NCI-H69 (cell line): ENCODE measurements around the gene LYRM1.
A peak's percentile ranks its signal among the peaks of the same experiment; 100 is the strongest.
"Not testable (repeated sequence)": the region's sequence is repeated elsewhere in the genome, so short reads cannot be mapped to it uniquely, and the experiment has no call there.

ENCODE experiments used
- DNase-seq: peaks from one replicate; lab custom pipeline; 2025; lab: John Stamatoyannopoulos, UW

The LYRM1 gene, protein sequence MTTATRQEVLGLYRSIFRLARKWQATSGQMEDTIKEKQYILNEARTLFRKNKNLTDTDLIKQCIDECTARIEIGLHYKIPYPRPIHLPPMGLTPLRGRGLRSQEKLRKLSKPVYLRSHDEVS

GRCh38 chr16:20900299-20901067 is at the start of gene LYRM1, which contains the start of gene DCUN1D3:
LYRM1 (plus strand) TSS chr16:20900771; CDS start chr16:20915556, 14,785 bp downstream.
DCUN1D3 (minus strand) TSS chr16:20900358; CDS start chr16:20862538, 37,820 bp downstream.
- DNase-seq, result peak; percentile 99

DNA sequence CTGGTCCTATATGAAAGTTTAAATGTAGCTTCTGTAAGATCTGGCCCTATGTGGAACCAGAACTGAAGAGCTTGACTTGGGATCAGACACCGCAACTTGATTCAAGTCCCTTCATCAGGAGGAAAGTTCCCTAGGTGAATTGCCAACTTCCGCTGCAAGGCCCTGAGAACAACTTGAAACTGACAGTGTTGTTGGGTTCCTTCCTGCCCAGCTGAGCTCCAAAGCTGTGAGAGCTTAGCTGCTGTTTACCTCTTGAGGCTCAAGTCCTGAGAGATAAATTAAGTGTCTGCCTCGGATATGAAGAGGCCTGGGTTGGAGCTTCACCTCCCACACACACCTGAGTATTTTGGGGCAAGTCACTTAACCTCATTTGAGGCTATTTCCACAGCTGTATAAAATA is 49.6 kb upstream of the LYRM1 start:
- no peak for DNase-seq

DNA sequence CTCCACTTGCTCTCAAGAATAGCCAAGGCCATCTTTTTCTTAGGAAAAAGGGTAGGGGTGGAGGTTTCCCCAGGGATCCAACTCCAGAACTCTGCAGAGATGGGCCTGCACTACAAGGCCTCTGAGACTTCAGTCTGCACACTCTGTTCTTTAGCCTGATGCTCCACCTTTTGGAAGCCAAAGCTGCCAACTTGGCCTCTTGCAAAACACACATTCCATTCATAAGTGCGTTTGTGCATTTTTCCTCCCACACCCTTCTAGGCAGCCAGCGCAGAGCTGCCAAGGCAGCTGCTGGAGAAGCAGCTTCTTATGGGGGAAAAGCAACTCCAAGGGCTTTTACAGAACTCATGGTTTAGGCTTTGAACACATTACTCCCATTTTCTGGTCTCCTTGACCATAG is 49.0 kb upstream of the LYRM1 start:
- no peak for DNase-seq

DNA sequence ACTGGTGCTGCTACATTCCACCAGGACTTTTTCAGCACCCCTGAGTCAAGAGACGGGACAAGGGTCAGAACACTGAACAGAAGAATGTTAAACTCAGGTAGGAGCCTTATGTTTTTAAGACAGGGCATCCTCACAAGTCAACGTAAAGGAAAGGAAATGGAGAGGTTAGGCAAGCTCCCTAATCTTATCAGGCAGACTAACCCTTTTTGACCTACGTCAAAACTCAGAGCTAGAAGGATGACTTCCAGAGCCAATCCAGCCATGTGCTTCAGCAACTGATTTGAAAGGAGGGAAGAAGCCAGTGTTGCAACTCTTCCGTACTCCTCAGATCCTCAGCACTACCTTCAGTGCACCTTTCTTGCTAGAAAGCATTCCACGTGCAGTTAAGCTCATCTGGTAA is 47.4 kb upstream of the LYRM1 start:
- DNase-seq, result no peak

DNA sequence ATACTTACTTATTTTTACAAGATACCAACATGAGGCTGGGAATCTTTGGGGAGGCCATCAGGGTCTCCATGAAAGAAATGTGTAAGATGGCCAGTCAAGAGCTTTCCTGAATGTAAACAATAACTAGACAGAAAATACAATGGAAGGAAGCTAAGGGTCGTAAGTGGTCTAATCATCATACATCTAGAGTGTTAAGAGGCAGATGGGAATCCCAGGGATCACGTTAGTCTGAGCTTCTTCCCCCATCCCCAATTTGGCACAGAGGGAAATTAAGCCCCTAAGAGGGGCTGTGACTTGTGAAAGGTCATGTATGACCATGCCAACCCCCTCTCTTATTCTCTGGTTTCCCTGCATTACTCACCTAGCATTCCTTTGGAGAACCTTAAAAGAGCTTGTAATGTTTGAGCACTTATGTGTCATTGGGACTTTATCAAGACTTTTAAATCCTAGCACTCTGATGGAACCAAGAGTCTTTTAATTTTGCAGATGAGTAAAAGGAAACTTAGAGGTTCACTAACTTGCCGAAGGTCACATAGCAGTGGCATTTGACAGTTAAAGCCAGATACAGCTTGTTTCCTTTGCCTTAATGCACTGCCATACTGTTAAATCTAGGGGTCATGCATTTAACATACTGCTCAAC is 46.5 kb upstream of the LYRM1 start:
- DNase-seq, result no peak

DNA sequence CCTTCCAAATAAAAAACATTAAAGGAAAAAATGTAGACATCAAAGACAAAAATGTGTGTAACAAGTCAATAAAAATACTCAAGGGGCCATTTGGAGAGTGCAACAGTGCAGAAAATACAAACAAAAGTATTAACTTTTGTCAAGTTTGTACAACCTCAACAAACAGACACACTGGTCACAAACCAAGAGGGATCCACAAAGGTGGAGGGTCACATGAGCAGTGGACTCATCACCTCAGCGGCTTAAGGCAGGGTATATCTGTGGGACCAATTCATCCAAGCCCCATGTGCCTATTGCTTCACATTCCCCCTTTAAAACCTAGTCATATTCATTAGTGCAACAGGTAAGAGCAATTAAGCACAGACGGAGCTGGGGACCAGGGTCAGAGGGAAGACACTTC is 45.6 kb upstream of the LYRM1 start:
- no peak for DNase-seq

- DNase-seq, result no peak
Measured at GRCh38 chr16:20857281-20857680, 43.3 kb upstream of the LYRM1 start.

GRCh38 chr16:20859229-20859628 is 41.3 kb upstream of the LYRM1 start:
- no peak for DNase-seq

- DNase-seq, result no peak
Measured at GRCh38 chr16:20859699-20860098, 40.9 kb upstream of the LYRM1 start.

GRCh38 chr16:20860361-20860760 is 40.2 kb upstream of the LYRM1 start:
- DNase-seq, result no peak

DNA sequence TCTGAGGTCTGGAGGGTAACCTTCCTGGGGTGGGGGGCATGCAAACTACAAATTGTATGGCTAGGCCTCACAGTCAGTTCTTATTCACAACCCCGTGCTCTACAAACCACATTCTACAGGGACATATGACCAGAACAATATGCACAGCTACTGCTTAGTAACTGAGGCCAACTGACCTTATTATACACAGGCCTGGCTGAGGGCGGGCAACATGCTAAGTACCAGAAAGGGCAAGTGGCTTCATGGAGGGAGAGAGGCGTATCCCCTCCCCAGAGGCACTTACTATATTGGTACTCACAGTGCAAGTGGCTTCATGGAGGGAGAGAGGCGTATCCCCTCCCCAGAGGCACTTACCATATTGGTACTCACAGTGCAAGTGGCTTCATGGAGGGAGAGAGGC is 39.6 kb upstream of the LYRM1 start:
- not testable (repeated sequence) for DNase-seq

DNA sequence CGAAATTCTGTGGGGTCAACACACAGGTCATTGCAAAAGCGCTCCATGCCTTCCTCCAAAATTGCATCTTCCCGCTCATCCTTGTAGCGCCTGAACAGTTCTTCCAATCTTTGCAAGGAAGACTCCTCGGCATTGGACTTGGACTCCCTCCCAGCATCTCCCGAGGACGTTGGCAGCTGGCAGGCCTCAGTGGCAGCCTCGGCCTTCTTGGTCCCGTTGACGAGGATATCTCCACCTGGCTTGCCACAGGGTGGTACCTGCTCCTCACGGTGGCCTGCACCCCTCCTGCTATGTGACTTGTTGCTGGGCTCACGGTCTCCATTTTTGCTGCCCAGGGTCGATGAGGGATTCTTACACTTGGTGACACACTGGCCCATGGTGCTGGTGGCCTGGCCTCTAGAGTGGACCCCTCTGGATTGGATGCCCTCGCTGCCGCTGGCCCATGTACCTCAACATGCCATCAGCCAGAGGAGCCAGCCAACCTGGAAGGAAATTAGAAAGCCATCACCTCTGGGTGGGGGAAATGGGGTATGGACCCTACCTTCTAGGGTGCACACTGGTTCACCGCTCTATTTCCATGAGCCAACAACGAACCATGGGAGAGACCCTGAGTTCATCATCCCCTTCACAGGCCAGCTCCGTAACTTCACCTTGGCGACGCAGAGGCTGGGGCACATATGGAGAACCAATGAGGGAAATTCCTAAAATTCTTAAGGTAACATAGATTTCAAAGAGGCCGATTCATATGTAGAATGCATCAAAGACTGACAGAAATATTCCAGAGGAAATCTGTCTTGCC is 38.2 kb upstream of the LYRM1 start:
- DNase-seq, result no peak

DNA sequence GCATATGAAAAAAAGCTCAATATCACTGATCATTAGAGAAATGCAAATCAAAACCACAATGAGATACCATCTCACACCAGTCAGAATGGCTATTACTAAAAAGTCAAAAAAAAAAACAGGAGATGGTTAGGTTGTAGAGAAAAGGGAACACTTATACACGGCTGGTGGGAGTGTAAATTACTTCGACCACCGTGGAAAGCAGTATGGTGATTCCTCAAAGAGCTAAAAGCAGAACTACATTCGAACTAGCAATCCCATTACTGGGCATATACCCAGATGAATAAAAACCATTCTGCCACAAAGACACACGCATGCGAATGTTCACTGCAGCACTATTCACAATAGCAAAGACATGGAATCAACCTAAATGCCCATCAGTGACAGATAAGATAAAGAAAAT is 36.2 kb upstream of the LYRM1 start:
- DNase-seq, result not testable (repeated sequence)

DNA sequence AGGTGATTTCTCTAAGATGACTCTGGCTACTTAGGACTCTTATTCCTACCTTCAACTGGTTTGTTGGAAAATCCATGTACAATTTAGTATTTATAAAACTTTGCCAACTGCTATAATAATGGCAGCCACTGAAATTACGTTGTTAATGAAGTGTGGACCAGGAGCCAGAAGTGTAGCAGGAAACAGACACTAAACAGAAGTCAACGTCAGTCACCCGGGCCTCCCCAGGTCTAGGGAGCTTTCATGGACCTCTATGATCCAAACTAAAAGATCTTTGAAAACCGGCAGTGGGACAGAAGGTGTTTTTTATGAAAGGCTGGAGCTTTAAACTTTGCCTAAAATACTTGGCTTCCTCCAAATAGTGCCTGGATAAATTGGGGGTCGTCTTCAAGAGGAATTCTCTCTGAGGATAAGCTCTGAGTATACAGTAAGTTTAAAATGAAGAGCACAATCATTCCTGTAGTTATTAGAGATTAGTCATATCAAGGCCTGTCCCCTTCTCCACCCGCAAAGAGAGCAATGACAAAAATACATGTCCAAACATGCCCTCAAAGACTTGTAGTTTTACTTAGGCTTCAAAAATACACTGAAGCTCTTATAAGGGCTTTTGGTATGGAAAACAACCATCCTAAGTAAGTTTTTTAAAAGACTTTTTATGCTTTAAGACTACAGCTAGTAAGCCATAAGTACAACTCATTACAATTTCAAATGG is 35.0 kb upstream of the LYRM1 start:
- DNase-seq, result no peak

DNA sequence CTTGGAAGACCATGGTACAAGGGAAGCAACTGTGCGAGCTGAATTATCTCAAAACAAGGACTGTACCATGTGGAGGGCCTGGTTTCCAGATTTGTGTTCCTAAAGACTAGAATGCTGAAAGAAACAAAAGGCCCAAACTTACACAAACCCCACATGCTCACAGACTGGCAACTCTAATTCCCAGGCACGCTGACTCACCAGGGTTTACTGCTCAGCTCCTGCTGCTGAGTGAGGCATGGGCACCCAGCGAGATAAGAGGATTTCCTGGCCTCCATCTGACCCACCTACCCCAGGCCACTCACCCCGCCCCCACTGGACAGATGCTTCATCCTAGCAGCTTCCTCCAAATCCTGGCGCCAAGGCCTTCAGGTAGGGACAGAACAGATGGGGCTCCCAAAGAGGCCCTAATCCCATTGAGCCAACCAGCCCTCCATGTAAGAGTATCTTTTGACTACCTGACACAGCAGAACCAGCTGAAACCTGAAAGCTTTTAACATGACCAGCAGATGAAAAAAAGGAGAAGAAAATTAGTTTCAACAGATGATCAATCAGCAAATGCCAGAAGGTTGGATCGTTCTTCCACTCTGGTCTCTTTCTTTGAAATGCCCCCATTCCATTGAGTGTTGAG is 34.3 kb upstream of the LYRM1 start:
- no peak for DNase-seq

DNA sequence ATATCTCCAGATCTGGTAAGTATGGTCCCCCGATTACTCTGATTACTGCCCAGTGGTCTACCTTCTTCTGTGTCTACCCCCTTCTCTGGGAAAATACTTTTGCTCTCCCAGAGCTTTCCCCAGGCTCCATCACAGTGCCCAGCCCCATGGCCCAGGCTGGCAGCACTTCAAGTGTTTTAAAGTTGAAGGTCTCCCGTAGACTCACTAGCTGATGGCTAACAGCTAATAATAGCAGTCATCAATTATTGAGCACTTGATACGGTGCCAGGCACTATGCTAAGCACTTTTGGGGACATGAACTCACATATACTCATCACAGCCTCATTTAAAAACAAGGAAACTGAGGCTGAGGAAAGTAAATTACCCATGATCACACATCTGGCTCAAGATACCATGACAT is 33.8 kb upstream of the LYRM1 start:
- no peak for DNase-seq

DNA sequence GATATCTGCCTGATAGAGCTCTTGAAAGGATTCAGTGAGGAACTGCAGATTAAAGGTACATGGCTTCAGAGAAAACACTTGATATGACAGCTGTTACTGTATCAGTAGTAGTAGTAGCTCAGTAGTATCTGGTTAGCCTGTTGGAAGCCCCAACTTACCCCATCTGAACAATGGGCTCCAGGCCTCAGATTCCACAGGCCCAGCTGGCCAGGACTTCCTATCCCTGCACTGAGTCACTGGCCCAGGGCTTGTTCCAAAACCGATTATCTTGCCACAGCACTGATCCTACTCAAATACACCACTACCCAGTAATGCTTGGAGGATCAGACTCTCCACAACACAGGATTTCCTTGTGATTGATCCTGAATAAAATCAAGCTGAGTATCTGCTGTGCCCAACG is 33.0 kb upstream of the LYRM1 start:
- DNase-seq, result no peak

DNA sequence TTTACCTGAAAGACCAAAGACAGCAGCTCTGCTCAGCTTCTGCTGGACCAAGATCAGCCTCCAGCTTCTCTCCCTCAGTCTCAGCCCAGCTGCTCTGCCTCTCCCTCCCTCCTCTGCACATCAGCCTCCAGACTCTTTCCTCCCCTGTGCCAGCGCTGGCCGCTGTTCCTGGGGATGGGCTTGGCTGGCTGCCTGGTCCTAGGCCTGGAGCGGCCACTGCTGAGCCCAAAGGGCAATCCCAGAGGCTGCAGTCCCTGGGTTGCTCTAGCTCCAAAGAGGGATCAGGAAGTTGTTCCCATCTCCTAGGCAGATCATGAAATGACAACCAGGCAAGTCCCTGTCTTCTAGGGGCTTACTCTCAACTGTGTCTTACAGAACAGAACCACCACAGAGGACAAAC is 31.7 kb upstream of the LYRM1 start:
- peak; percentile 38 for DNase-seq

DNA sequence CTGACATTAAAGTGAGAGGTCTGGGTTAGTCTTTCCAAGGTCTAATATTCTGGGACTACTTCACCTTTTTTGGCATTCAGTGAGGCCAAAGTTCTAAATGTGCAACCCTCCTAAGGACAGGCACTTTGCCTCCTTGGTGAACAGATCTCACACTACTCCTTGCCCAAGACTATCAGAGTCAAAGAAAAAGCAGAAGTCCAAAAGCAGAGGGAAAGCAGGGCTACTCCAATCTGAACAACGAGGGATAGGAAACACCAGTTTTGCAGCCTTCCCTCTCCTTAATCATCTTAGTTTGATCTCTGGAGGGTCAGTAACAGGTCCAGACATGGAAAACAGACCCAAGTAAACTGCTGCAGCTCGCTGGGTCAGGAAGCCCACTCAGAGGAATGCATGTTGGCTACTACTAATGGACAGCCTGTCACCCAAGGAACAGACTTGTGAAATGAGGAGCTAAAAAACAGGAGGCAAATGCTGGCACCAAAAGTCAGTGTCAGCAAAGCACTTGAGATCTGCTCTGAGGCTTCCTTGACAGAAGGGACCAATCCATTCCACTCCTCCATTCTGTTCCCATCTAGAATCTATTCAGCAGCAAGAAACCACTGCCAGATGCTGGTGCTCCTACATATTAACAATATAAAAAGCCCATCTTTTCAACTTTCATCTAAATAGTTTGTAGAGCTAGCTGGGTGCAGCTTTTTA is 30.3 kb upstream of the LYRM1 start:
- no peak for DNase-seq

DNA sequence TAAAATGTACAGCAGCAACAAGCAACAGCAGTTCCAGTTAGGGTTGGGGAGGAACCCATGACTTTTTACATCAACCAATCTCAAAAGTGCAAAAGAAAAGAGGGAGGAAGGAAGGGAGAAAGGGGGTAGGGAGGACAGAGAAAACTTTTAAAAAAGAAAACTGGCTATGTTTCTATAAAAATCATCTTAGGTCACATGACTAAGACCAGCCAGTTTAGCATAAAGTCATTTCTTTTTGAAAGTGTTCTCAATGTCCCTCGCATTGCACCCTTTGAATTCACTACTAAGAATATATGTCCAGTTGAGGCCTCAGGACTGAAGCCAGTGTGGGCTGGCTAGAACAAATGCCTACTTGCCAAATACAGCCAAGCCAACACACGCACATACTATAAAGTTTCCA is 29.3 kb upstream of the LYRM1 start:
- DNase-seq, result no peak
